ENCODE results near the gene RNF157.
"Not testable (repeated sequence)": the region's sequence is repeated elsewhere in the genome, so short reads cannot be mapped to it uniquely, and the experiment has no call there.

RNF157 gene

DNA sequence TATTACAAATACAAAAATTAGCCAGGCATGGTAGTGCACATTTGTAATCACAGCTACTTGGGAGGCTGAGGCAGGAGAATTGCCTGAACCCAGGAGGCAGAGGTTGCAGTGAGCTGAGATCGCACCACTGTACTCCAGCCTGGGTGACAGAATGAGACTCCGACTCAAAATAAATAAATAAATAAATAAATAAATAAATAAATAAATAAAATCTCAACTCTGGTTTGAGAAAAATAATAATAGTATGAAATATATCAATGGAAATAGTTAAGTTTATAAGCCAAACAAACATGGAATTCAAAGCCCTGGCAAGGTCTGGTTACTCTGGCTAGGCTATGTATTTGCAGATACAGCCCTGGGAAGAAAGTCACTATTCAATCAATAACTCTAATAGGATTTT, 53.5 kb downstream of the RNF157 start:
- not testable (repeated sequence) for DNase-seq

DNA sequence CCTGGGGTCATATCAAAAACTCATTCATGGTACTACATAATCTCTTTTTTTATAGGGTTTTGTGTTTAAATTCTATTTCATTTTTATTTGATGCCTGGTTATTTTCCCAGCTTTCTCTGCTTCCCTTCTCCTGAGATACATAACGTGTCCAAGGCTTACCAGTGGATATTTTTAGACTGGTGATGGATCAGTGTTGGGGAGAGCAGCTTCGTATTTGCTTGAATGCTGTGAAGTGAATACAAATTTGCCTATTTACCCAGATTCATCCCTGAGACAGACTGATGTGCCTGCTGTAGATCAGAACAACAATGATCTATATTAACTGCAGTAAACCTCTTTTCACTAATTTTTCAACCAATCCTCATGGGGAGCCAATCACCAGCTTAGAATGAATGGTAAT, 56.0 kb downstream of the RNF157 start:
- DNase-seq: no peak

DNA sequence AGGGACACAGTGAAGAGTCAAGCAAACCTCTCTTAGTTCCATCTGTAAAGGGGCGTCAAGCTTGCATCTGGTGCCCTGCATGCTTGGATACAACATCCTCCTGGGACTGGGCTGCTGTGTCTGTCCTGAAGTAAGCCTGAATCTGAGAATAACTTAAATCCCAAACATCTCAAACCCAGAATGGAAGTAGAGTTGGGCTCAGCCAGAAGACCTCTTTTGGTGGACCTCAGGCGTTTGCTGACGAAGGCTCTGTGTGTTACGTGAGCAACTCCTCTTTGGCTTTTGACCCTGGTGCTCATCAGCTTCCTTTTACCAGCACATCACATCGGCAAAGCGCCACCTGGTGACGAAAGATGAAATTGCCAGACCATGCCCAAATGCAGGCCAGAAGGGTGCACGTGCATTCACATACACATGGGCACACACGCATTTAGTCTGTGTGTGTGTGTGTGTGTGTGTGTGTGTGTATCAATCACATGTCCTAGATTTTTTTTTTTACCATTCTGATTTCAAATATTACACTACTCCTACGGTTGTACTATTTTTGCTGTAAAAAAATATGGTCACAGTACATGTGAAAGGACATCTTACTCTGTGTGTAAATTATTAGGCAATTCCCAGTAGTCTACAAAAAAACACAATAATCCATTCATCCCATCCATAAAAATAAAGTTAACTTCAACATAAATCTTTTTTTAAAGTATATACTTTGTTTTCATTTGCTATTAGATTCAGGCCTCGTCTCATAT, 58.1 kb downstream of the RNF157 start:
- DNase-seq: peak; percentile 88

DNA sequence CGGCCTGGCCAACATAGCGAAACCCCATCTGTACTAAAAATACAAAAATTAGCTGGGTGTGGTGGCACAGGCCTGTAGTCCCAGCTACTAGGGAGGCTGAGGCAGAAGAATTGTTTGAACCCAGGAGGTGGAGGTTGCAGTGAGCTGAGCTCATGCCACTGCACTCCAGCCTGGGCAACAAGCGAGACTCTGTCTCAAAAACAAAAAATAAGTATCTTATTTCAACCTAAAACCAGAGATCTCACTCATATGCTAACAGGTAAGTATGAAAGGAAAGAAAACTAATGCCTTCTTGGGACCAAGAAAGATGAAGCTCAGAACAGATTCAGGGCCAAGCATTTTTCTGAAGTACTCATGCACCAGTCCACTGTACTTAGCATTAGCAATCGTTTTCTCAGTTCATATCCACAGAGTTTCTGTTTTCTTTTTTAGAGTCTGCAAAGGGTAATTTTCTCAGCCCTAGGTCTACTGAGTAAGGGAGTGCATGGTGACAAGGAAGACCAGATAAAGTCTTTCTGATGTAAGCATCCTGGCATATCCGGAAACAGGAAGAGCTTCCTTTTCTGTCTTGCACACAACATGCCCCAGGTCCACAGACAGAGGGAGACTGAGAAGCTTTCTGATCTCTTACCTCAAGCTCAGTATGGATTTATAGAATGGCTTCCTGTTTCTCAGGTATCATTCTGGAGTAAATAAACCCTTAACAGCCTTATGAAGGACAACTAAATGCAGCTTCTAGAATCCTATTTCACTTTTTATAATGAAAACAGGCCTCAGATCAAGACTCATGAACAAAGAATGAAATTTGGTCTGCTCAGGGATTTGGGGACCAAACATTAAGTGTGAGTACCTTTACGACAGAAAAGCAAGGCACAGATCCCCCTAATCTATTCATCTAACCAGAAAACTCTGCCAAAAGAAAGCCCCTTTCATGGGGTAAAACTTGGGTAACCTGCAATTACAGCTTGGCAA, 60.5 kb downstream of the RNF157 start:
- DNase-seq: peak; percentile 28

DNA sequence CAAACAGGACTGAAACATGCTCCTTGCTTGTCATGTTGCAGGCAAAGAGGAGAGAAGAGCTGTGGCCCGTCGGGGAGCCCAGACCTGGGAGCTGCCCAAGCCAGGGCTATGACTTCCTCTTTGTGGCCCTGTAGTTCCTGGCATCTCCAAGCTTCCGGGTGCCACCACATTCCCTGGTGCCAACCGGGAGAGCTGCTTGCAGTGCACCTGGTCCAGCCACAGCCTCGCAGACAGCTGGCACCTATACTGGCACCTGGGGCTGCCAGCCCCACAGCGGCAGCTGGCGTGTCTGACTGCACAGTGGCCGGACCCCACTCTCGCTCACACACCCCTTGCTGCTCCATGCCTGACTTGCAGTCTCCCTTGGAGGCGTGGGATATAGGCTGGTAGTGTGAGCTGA, 62.2 kb downstream of the RNF157 start:
- DNase-seq: no peak

DNA sequence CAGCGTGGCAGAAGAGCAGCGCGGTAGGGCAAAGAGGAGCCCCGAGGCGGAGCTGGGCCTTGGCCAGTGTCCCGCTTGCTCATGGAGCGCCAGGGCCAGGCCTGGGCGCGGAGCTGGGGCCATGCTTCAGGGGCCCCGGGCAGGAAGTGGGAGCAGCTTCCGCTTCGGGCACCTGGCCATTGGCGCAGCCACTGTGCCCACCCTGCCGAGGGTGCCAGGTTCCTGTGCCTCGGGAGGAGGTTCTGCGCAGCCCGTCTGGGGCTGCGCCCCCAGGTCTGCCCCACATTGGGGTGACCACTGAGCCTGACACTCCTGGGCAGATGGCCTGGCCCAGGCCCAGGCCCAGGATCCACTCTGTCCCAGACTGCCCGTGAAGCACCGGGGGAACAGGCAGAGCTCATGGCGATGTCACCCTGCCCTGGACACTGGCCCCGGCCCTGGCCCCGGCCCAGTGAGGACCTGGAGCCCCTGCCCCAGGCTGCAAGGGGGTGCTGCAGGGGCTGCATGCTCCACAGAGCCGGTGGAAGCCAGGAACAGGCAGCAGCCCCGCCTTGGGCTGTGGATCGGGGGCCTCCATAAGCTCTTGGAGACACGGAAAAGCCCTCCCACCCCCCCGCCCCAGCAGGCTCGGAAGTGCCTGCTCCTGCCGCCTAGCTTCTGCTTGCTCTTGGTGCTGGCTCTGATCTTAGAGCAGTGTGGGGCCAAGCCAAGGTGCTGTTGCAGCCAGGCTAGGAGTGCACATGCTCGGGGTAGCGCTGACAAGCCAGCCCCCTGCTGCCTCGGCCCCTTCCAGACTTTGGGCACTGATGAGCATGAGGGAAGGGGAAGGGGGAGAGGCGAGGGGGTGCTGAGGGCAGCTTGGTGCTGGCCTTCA, 63.4 kb downstream of the RNF157 start:
- DNase-seq: no peak

DNA sequence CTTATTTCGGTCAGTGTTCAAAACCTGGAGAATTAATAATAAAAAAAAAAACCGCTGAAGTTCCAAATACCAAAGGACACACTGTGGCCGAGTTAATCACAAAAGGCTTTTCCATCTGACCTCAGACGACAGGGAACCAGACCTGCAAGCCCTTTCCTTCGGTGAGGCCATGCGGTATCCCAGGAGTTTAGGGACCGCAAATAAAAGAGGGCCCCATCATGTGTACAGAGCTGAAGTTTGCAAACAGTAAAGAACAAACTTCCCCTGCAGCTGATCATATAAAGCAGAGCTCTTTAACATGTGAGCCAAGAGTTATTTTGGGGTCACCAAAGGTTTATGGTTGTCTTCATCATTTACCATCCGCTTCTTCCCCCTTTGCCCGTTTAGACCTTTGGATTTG, 66.3 kb downstream of the RNF157 start:
- peak; percentile 19 for DNase-seq

DNA sequence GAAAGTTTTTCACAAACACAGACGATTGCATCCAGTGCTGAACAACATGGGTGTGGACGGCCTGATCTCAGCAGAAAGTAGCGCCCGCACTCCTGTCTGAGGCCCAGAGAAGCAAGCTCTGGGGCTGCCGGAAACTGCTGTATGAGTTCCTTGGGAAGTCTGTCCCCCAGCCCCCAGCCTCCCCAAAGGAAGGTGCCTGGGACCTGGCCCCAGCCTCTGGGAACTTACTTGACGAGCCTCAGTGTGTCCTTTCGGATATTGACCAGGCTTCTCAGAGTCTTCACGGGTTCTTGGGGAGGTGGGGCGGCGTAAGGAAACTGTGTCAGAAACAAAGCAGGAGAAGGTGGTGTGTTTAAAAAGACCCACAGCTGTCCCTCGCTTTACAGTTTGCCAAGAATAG, 66.8 kb downstream of the RNF157 start:
- no peak for DNase-seq

DNA sequence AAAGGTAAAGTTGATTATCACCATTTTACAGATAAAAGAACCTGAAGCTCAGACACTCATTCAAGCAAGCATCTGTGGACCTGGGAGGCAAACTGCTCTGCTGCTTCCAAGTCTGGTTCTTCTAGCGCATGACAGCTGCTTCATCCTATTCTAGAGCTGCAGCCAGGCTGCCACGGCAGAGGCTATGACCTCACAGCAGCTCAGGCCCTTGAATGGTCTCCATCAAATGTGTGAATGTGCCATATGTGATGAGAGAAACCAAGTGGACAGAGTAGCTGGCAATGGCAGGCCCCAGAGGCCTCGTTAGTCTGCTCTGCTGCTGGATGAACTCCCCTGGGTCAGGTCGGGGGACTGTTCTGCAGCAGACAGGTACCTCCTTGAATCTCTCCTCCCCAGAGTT, 68.6 kb downstream of the RNF157 start:
- DNase-seq: peak; percentile 41

DNA sequence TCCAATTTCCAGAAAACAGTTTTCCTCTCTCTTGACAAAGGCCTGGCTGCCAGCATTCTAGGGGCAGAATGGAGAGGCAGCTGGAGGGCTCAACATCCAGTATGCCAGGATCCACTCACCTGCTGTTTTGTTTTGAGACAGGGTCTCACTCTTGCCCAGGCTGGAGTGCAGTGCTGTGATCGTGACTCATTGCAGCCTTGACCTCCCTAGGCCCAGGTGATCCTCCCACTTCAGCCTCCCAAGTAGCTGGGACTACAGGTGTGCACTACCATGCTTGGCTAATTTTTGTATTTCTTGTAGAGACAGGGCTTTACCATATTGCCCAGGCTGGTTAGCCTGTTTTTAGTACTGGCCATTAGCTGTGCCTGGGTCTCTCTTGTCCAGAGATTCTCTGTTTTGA, 70.2 kb downstream of the RNF157 start:
- DNase-seq: no peak

DNA sequence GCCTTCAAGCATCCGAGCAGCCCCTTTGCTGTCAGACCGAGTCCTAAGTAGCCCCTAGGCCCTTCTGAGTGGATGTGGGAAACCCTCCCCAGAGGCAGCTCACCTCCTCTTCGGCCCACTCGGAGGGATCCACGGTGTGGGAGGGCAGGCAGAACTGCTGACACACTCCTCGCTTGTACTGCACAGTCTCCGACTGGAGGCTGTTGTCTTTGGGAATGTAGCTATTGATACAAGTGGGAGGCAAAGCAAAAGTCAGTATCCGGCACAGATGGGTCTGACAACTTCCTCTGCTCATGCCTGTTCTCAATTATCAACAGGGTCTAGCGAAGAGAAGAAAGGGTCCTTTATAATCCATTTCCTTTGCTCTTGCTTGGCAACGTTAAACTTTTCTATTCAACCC, 73.4 kb downstream of the RNF157 start:
- DNase-seq: no peak

DNA sequence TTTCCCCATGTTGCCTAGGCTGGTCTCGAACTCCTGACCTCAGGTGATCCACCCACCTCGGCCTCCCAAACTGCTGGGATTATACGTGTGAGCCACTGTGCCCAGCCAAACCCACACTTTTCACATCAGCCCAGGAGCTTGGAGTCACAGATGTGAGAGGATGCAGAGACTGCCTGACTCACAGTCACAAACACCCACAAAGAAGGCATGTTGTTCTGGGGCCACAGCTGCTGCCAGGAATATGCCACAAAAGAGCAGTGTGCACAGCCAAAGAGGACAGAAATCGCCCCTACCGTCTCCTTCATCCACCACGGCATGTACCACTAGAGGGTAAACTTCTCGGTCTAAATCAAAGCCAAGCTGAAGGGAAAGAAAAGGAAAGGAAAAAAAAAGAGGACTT, 74.1 kb downstream of the RNF157 start:
- no peak for DNase-seq

DNA sequence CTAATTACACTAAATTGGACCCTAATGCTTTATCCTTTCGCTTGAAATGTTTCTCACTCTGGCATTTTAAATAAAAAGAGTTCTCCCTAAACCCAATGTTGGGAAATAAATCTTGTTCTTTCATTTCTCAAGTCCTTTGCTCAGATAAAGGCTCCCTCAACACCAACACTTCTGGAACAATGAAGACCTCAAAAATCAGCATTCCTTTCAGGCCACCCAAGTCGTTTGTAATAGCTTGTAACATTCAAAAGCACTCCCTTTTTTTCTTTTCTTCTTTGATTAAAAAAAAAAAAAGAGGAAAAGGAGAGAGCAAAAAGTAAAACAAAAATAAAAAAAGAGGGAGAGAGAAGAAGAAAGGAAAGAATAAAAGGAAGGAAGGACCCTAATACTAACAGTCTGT, 76.0 kb downstream of the RNF157 start:
- no peak for DNase-seq

DNA sequence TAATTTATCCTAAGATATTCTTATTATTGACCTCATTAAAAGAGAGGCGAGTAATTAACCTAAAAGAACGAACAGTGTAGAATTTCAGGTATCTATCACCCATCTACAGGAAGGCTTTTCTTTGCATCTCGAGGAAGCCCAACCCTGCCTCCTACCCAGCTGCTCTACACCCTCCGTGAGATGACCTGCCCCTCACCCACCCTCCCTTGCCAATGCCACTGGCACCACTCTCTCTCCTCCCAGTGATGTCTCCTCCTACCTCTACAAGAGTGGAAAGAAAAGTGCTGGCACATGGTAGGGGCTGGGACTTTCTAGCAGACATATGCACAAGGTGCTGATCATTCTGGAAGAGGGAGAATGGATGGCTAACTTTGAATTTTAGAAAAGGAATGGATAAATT, 76.4 kb downstream of the RNF157 start:
- DNase-seq: no peak

DNA sequence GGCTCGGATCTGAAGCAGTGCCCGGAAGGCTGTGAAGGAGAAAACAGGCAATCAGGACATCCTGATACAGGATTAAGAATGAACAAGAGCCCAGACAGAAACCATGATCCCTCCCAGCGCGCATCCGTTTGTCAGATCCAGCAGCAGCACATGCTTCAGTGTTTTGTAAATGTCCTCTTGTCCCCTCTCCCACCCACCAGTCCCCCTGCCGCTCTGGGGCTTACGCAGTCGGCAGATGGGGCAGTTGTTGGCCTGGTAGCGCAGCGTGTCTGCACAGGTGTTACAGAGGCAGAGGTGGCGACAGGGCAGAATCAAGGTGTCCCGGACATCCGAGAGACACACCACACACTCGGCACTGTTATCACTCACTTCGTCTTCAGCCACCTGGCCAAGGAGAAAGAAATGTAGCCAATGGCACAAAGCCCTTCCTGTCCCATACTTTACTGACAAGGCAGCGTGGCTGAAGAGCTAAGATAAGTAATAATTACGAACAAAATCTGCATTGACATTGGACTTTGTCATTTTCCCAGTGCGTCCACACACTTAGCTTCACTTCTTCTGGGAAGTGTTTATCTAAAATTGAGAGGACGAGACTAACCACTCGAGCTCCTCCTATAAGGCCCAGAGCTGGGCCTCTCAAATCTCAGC, 78.5 kb downstream of the RNF157 start:
- no peak for DNase-seq

DNA sequence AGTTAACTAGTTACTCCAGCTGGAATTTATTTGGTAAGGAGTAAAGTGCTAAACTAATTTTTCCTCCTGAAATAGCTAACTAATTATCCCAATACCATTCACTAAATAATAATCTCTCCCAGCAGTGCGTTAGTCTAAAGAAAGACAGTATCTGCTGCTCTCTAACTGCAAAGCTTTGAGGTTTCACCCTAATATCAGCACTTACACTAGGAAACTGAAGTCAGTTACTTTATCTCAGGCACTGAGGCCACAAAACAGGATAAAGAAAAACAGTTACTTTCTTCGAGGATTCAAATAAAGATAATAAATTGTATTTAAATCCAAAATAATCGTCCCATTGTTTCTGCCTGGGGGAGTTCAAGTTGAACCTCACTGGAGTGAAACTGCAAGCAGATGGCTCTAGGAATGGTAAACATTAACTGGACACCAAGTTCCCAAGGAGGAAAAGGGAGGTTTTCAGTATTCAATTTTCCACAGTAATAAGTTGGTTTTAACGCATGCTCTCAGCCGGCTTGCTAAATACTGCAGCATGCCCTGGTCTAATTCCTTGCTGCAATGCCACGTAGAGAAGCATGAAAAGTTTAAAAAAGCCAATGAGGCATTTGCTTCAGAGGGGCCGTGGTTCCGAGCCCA, 79.3 kb downstream of the RNF157 start:
- DNase-seq: no peak

DNA sequence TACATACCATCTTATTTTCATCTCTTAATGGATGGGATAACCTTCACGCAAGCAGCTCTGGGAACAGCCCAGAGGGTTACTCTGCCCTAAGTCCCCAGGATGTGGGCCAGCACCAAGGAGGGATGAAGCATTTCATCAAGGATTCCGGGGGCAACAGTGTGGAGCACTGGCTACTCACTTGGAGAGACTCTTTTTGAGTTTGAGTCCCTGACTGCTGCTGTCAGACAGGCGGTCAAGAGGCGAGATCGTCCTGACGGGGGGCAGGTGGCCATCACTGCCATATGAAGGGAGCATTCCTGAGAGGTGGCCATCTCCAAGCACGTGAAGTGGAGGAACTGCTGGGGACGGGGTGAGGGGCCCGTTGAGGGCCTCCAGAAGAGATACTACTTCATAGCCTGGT, 81.1 kb downstream of the RNF157 start:
- no peak for DNase-seq

DNA sequence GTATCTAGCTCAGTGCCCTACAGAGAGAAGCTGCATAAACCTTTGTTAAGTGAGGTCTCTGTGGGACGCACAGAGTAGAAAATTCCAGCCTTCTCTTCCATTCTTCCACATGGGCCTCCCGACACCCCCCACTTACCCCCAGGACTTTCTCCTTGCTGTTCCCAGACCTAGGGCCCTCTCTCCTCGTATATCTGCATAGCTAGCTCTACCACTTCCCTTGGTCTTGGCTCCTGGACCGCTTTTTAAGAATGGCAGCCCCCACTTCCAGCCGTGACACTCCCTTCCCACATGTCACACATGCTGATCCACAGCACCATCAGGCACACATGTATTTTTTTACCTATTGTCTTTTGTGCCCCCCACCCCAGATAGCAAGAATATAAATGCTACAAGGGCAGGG, 82.5 kb downstream of the RNF157 start:
- DNase-seq: no peak

DNA sequence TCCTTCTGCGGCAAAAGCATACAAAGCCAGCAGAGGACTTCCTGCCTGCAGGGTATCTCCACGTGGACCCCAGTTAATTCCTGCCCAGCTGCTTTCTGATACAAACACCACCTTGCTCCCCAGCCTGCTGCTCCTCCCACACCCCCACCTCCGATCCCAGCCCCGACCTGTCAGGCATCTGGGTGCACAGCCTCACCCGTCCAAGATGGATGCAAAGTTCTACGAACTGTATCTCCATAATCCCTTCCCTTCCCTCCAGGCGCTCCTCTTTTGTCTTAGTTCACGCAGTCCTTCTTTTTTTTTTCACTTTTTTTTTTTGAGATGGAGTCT, 83.7 kb downstream of the RNF157 start:
- DNase-seq: no peak

DNA sequence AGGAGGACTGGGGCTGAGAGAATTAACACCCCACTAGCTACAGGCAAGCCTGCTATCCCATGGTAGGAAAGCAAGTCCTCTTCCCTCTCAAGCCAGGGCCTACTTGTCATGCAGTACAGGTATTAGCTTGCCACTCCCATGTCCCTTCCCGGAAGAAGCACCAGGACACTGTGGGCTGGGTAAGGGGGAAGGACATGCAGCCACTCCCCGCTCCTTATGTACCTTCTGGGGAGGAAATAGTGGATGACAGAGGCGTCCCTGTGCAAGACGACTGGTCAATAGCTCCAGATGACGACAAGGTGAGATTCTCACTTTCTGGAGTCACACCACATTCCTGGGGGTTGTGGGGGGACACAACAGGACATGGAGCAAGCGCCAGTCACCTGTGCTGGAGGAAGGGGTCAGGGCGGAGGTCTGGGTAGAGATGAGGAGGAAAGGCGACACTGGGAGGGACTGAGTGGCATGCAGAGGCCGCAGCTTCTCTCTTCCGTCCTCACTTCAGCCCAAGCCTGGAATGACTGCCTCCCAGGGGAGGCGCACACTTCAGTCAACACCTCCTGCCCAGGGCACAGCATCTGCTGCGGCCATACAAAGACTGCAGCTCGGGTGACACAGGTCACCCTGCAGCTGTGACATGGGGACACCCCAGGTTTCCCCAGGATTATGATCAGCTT, 84.2 kb downstream of the RNF157 start:
- DNase-seq: peak; percentile 63

DNA sequence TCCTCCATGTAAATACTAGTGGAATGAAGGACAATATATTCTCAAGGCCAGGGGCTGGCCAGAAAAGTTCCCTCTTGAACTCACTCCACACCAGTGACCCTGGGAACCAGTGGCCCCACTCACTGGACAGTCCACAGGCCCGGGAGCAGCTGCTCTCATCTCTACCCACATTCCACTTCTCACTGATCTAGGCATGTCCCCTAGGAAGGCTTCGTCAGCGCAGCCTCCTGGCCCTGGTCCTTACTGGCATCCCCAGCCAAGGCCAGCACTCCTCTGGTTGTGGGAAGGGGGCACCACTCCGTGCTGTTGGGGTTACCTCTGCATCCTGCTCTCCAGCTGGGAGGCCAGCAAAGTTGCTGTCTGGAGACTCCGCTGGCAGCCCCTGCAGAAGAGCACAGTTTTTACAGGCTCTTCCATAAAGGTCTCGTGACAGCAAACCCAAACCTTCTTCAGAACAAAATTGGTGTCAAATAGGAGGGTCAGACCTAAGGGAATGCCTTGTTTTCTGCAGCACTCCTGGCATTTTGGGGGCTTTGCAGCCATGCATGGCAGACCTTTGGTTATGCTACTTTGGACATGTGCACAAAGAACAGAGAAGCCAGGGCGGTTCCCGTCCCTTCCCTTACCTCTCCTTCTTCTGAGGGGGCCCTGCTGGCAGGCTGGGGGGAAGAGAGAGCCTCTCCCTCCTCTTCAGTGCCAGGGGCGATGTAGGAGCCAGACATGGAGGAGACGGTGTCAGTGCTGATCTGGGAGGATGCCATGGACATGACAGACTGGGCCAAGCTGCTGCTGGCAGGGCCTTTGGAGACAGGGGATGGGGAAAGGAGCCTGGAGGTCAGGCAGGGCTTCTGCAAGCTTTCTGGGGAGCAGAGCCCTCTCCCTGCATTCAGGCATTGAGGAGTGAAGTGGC, 85.1 kb downstream of the RNF157 start:
- DNase-seq: no peak
